H1 (cell line): Measurements from ENCODE around the gene UBL4B. TPM values are rescaled to one million over a fixed set of nuclear protein-coding genes. Genes with fewer than 3 reads are reported as not detected.

Source experiments
- CHD7 ChIP-seq: fragments of 300-600 bp; sonication (generic); IDR thresholded peaks from 2 replicates; pipeline ENCODE4 v1.7.1; 2012; ENCODE audit warnings: low read length, moderate library complexity, mild to moderate bottlenecking, inconsistent platforms; ENCODE audit not compliant: insufficient replicate concordance
- KDM1A ChIP-seq: fragments of 200-600, 300-600 bp; sonication (generic); IDR thresholded peaks from 2 replicates; pipeline ENCODE4 v1.7.1; 2016; ENCODE audit warnings: mild to moderate bottlenecking, low read length, borderline replicate concordance
- MAX ChIP-seq: IDR thresholded peaks from 2 replicates; pipeline ENCODE4 v1.6.1; 2012; ENCODE audit warnings: inconsistent platforms
- RFX5 ChIP-seq: IDR thresholded peaks from 2 replicates; pipeline ENCODE4 v1.6.1; 2011; ENCODE audit warnings: low read depth, low read length, improper control_type of control experiment, borderline replicate concordance
- SIRT6 ChIP-seq: IDR thresholded peaks from one replicate; pipeline ENCODE4 v1.7.1; 2012; ENCODE audit warnings: low read length, inconsistent platforms
- polyA plus RNA-seq, 7 experiments: library from polyadenylated mRNA; depleted of rRNA in 3 of 7; stranded (reverse) in 5 of 7; unstranded in 2 of 7; fragments of >200 nt in 5 of 7; fragments of 200-250 nt in 2 of 7; gene quantifications; 1 replicate in 5 of 7; 2 replicates in 1 of 7; 4 replicates in 1 of 7; pipeline versions ENCODE4 v1.2.1 to v1.2.3, GENCODE V29; 2011 to 2013; ENCODE audit warnings: missing spikeins in 2 of 7, mixed read lengths in 2 of 7
- total RNA-seq: library from RNA; stranded (reverse); fragmentation: NEBNext Ultra II Directional; extraction: Animal tissue kit (Norgen Biotek cat#: 25700); gene quantifications from 2 replicates; pipeline ENCODE4 v1.2.1, GENCODE V29; 2021

The UBL4B gene
- total and polyA plus RNA-seq, 2 of the 8 experiments (the other 6 are each of a cell fraction or from before 2014, with no cell fraction given), result 0.11 TPM; not detected in 1

GRCh38 chr1:110161165-110161564 lies 48.9 kb downstream of the UBL4B start (continued):
- TF ChIP-seq CHD7 (no peak), RFX5 (no peak), MAX (no peak), KDM1A (no peak), SIRT6 (no peak)
